Breast epithelium (tissue), 4 donors: ENCODE measurements around the gene DNAI7. TPM values are rescaled to one million over a fixed set of nuclear protein-coding genes. Genes with fewer than 3 reads are reported as not detected.

ENCODE experiments used
- DNase-seq, 2 donors: peaks; one replicate each; pipeline ENCODE4 v3.0.0-alpha.2; 2019; ENCODE audit warnings: low spot score in 2 of 2
- H3K27ac ChIP-seq, 2 donors: fragments of 200-600 bp; sonication (generic) in 1 of 2; one replicate each; pipeline ENCODE4 v1.5.1; 2016 to 2019; ENCODE audit warnings: mild to moderate bottlenecking in 1 of 2
- H3K27me3 ChIP-seq, 2 donors: fragments of 200-600 bp; sonication (generic) in 1 of 2; one replicate each; pipeline versions ENCODE4 v1.5.1 to v1.6.0; 2017 to 2019; ENCODE audit warnings: control low read depth in 1 of 2, mild to moderate bottlenecking in 1 of 2
- H3K36me3 ChIP-seq: fragments of 200-600 bp; one replicate; pipeline ENCODE4 v1.5.1; 2019
- H3K4me1 ChIP-seq, 2 donors: fragments of 200-600 bp; sonication (generic); one replicate each; pipeline ENCODE4 v1.5.1; 2016 to 2019; ENCODE audit warnings: control low read depth in 1 of 2
- H3K4me3 ChIP-seq, 3 donors: fragments of 200-600 bp; sonication (generic); 1 replicate in 2 of 3; 2 replicates in 1 of 3; pipeline ENCODE4 v1.5.1; 2016 to 2019; ENCODE audit warnings: mild to moderate bottlenecking in 3 of 3, moderate library complexity in 2 of 3
- H3K9me3 ChIP-seq, 2 donors: fragments of 200-600 bp; sonication (generic) in 1 of 2; one replicate each; pipeline ENCODE4 v1.5.1; 2016 to 2019; ENCODE audit warnings: control low read depth in 1 of 2
- POLR2A ChIP-seq: fragments of 450-650 bp; IDR thresholded peaks from one replicate; pipeline ENCODE4 v1.6.1; 2016; ENCODE audit warnings: antibody characterized with exemption, mild to moderate bottlenecking, moderate library complexity
- POLR2AphosphoS5 ChIP-seq, 3 donors: sonication (generic); formaldehyde crosslinking; IDR thresholded peaks; one replicate each; pipeline ENCODE4 v1.6.1; 2017; ENCODE audit warnings: antibody characterized with exemption in 3 of 3
- intact Hi-C: fragments of 100-400 bp; cut with DNase I; formaldehyde crosslinking; loops from one replicate; pipeline ENCODE4 v1.15.1; 2023; ENCODE audit warnings: low total_unique reads
- total RNA-seq, 3 donors: library from RNA; depleted of rRNA; stranded (reverse); fragments of >200 nt; gene quantifications; one replicate each; pipeline ENCODE4 v1.1.0, GENCODE V29; 2016
- TF ChIP-seq, protein P1 (sequence below), 3 donors: fragments of 450-650 bp; IDR thresholded peaks; one replicate each; pipeline ENCODE4 v1.5.1; 2016 to 2017; ENCODE audit warnings: antibody characterized with exemption in 3 of 3, mild to moderate bottlenecking in 3 of 3, moderate library complexity in 3 of 3

The DNAI7 gene
- total RNA-seq, 3 donors from 2014 or later: 1.1 to 4.2 (median 2.0) TPM

DNA sequence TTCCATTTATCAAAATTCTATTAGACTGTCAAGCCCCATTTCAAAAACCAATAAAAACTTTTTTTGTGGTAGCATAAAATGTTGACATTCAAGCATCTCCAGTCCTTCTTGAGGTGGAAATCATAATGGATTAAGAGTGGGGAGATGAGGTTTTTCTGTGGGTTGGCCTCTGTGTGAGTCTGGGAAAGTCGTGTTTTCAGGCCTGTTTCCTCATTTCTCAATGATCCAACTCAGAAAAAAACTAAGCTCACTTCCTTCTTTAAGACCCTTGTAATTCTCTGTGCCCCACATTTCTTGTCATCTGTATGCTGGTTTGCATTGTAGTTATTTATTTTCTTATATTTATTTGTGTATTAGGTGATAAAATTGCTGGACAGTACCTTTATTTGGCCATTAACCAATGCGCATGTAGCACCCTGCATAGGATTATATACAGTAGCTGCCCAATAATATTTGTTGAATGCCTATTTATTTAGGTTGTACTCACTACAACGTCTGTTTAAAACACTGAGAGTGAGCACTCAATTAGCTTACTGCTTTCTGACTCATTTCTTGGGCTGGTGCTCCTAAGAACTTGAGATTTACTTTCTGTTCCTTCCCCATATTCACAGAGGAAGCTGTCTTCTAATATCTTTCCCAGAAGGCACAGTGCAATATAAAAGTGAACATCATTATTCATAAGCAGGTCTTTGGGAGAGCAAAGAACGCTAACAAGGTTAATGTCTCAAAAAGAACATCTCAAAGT lies 121.9 kb downstream of the DNAI7 start:
- Histone ChIP-seq H3K9me3 (no peaks in the 10 kb centered on the region), H3K27me3 (no peaks in the 10 kb centered on the region), H3K4me3 (no peak overlapping the region), H3K4me1 (no peaks in the 10 kb centered on the region), H3K27ac (no peak overlapping the region), H3K36me3 (no peaks in the 10 kb centered on the region)
- intact Hi-C loops: no loop called here
- TF ChIP-seq, protein P1, sequence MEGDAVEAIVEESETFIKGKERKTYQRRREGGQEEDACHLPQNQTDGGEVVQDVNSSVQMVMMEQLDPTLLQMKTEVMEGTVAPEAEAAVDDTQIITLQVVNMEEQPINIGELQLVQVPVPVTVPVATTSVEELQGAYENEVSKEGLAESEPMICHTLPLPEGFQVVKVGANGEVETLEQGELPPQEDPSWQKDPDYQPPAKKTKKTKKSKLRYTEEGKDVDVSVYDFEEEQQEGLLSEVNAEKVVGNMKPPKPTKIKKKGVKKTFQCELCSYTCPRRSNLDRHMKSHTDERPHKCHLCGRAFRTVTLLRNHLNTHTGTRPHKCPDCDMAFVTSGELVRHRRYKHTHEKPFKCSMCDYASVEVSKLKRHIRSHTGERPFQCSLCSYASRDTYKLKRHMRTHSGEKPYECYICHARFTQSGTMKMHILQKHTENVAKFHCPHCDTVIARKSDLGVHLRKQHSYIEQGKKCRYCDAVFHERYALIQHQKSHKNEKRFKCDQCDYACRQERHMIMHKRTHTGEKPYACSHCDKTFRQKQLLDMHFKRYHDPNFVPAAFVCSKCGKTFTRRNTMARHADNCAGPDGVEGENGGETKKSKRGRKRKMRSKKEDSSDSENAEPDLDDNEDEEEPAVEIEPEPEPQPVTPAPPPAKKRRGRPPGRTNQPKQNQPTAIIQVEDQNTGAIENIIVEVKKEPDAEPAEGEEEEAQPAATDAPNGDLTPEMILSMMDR (IDR thresholded peaks at IDR 0.05): no peak
- no peak for TF ChIP-seq POLR2A
- no peak for TF ChIP-seq POLR2AphosphoS5 (IDR thresholded peaks at IDR 0.05)
- DNase-seq: no peak

DNA sequence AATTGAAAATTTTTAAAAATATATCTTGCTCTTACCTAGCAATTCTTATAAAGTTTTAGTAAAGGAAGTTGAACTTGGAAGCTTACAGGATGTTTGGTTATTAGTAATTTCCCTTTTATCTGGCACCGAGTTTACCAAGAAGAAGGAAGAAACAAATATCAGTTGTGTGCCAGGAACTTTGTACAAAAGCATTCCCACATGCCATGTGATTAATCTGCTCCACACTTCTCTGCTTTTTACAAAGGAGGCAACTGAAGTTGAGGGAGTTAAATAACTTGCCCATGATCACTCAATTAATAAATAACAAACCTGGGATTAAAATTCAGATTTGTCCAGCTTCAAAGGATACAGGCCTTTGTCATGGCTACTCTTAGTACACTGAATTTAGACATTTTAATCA lies 123.6 kb downstream of the DNAI7 start:
- Histone ChIP-seq H3K4me3 (no peak overlapping the region), H3K27ac (no peak overlapping the region), H3K4me1 (no peaks in the 10 kb centered on the region), H3K36me3 (no peaks in the 10 kb centered on the region), H3K27me3 (no peaks in the 10 kb centered on the region), H3K9me3 (no peaks in the 10 kb centered on the region)
- intact Hi-C loops: no loop called here
- DNase-seq: no peak
- TF ChIP-seq, protein P1 (IDR thresholded peaks at IDR 0.05): no peak
- no peak for TF ChIP-seq POLR2A
- TF ChIP-seq POLR2AphosphoS5 (IDR thresholded peaks at IDR 0.05): no peak

DNA sequence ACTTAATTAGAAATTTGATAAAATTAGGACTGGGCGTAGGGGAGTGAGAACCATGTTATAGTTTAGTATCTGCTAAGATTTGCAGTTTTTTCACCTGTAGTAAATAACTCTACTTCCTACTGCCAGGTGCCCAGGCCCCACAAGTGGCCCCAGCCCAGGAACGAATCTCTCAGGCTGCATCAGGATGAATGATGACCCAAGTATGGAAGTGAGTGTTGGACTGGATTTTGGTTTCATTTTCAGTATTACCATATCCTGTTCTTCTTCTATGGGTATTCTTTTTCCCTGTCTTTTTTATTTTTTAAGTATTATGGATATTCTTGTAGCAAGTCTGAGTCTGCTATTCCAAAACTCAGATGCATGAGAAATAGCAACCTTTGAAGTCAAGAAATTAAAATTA lies 125.7 kb downstream of the DNAI7 start:
- TF ChIP-seq POLR2AphosphoS5 (IDR thresholded peaks at IDR 0.05) (no peak), POLR2A (no peak)
- TF ChIP-seq, protein P1 (IDR thresholded peaks at IDR 0.05): no peak
- Histone ChIP-seq H3K4me3 (no peak overlapping the region), H3K27me3 (no peaks in the 10 kb centered on the region), H3K4me1 (no peaks in the 10 kb centered on the region), H3K9me3 (no peaks in the 10 kb centered on the region), H3K27ac (no peak overlapping the region), H3K36me3 (no peaks in the 10 kb centered on the region)
- DNase-seq: no peak
- intact Hi-C loops: no loop called here

DNA sequence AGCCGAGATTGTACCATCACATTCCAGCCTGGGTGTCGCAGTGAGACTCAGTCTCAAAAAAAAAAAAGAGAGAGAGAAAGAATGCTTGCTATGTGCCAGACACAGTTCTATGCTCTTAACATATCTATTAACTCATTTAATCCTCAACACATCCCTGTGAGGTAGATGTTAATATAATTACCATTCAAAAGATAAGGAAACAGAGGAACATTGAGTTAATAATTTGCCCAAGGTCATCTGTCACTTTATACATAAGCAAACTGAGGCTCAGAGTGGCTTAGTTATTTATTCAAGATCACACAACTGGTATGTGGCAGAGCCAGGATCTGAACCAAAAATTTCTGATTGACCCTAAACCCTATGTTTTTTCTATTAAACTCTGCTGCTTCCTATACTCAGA lies 129.9 kb downstream of the DNAI7 start:
- Histone ChIP-seq H3K27me3 (no peaks in the 10 kb centered on the region), H3K4me3 (no peak overlapping the region), H3K4me1 (no peaks in the 10 kb centered on the region), H3K27ac (no peak overlapping the region), H3K9me3 (no peaks in the 10 kb centered on the region), H3K36me3 (no peaks in the 10 kb centered on the region)
- intact Hi-C loops: no loop called here
- DNase-seq: no peak
- TF ChIP-seq POLR2A (no peak), POLR2AphosphoS5 (IDR thresholded peaks at IDR 0.05) (no peak)
- TF ChIP-seq, protein P1 (IDR thresholded peaks at IDR 0.05): no peak

DNA sequence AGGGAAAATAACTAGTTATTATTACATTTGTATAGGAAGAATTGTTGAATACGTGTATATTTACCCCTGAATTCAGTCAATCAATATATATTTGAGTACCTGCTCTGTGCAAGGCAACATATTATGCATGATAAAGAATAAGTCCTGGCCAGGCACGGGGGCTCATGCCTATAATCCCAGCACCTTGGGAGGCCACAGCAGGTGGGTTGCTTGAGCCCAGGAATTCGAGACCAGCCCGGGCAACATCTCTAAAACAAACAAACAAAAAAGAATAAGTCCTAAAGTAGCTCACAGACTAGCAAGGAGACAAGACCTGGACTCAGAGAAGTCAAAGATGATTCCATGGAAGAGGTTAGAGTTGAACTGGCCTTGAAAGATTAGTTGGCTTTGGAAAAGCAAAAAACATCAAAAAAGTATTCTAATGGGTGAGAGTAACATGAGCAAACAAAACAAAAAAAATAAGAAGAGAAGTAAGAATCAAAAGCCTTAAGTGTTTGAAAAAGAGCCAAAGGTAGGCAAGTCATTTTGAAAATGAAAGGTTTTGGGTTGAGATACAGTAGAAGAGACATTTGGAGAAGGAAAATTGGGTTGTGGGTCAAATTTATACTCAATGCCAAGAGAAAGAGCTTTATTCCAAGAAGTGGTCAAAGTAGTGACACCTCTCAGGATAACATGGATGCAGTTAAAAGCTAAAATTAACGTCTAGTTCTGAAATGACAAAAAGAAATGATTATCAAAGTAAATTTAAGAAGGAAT lies 130.9 kb downstream of the DNAI7 start:
- TF ChIP-seq, protein P1 (IDR thresholded peaks at IDR 0.05): no peak
- TF ChIP-seq POLR2A: no peak
- TF ChIP-seq POLR2AphosphoS5 (IDR thresholded peaks at IDR 0.05): no peak
- Histone ChIP-seq H3K27me3 (no peaks in the 10 kb centered on the region), H3K4me1 (no peaks in the 10 kb centered on the region), H3K27ac (no peak overlapping the region), H3K9me3 (no peaks in the 10 kb centered on the region), H3K36me3 (no peaks in the 10 kb centered on the region), H3K4me3 (no peak overlapping the region)
- intact Hi-C loops: no loop called here
- DNase-seq: no peak
